Peyer's patch (tissue), 4 donors: ENCODE results near the gene ANKRD17.

Experiments
- CTCF ChIP-seq, 6 experiments: fragments of 450-650 bp in 4 of 6; fragments of 200-600 bp in 2 of 6; sonication (generic) in 1 of 6; IDR thresholded peaks; one replicate each; pipeline ENCODE4 v1.5.1; 2017 to 2019; ENCODE audit warnings: antibody characterized with exemption in 6 of 6, mild to moderate bottlenecking in 3 of 6, moderate library complexity in 1 of 6
- POLR2A ChIP-seq, 2 donors: fragments of 450-650 bp; IDR thresholded peaks; one replicate each; pipeline ENCODE4 v1.5.1; 2017; ENCODE audit warnings: antibody characterized with exemption in 2 of 2, mild to moderate bottlenecking in 2 of 2, moderate library complexity in 2 of 2

GRCh38 chr4:73034896-73035295, 223.7 kb downstream of the ANKRD17 start:
- TF ChIP-seq CTCF (IDR thresholded peaks at IDR 0.05) (no peak), POLR2A (IDR thresholded peaks at IDR 0.05) (no peak)
